HEK293 (cell line): ENCODE data around the gene TRMT61A.

Experiments used
- CTCF ChIA-PET: fragments of 350-600 bp; formaldehyde crosslinking; extraction: SDS; loops from one replicate; lab custom pipeline; 2021; ENCODE audit warnings: antibody characterized with exemption; lab: Yijun Ruan, JAX
- POLR2A ChIA-PET: fragments of 300-600 bp; formaldehyde crosslinking; extraction: SDS; loops from one replicate; lab custom pipeline; 2020; ENCODE audit warnings: antibody characterized with exemption, inconsistent platforms; lab: Yijun Ruan, JAX
- H3K27ac ChIP-seq: fragments of 200-500 bp; sonication (Bioruptor generic); 2 replicates; pipeline ENCODE4 v1.5.1; 2014; ENCODE audit warnings: low read depth, low read length, control low read depth, inconsistent platforms; ENCODE audit errors: extremely low read depth
- H3K36me3 ChIP-seq, 2 experiments: fragments of 200-500 bp in 1 of 2; sonication (Bioruptor generic) in 1 of 2; 1 replicate in 1 of 2; 2 replicates in 1 of 2; pipeline ENCODE4 v1.5.1; 2014 to 2017; ENCODE audit warnings: inconsistent platforms in 2 of 2, low read length in 2 of 2; ENCODE audit not compliant: control insufficient read depth in 2 of 2, insufficient read depth in 1 of 2
- H3K4me1 ChIP-seq: fragments of 200-500 bp; sonication (Bioruptor generic); 2 replicates; pipeline ENCODE4 v1.5.1; 2014; ENCODE audit warnings: mild to moderate bottlenecking, low read length, inconsistent platforms; ENCODE audit not compliant: control insufficient read depth, insufficient read depth
- H3K4me3 ChIP-seq: 2 replicates; pipeline ENCODE4 v1.5.1; 2011; ENCODE audit warnings: low read depth, mild to moderate bottlenecking, control low read depth, low read length, moderate library complexity
- H3K9me3 ChIP-seq: fragments of 200-500 bp; sonication (Bioruptor generic); 2 replicates; pipeline ENCODE4 v1.5.1; 2014; ENCODE audit warnings: low read depth, low read length, inconsistent platforms; ENCODE audit not compliant: control insufficient read depth, insufficient read depth
- ELK4 ChIP-seq: IDR thresholded peaks from 2 replicates; pipeline ENCODE4 v1.6.1; 2011; ENCODE audit warnings: mild to moderate bottlenecking, low read depth, low read length, borderline replicate concordance
- GLIS2 ChIP-seq: fragments of 450-650 bp; formaldehyde crosslinking; IDR thresholded peaks from 2 replicates; pipeline ENCODE4 v1.5.1; 2016; ENCODE audit warnings: missing biosample characterization, missing genetic modification characterization
- IKZF3 ChIP-seq: fragments of 450-650 bp; IDR thresholded peaks from 2 replicates; pipeline ENCODE4 v1.5.0; 2018; ENCODE audit warnings: missing biosample characterization, mild to moderate bottlenecking, missing genetic modification characterization, moderate library complexity
- KLF1 ChIP-seq: fragments of 450-650 bp; formaldehyde crosslinking; IDR thresholded peaks from 2 replicates; pipeline ENCODE4 v1.5.1; 2016; ENCODE audit warnings: missing biosample characterization, missing genetic modification characterization
- KLF8 ChIP-seq: fragments of 450-650 bp; formaldehyde crosslinking; IDR thresholded peaks from 2 replicates; pipeline ENCODE4 v1.5.1; 2016; ENCODE audit warnings: missing biosample characterization, missing genetic modification characterization
- RBAK ChIP-seq: fragments of 450-650 bp; formaldehyde crosslinking; IDR thresholded peaks from 2 replicates; pipeline ENCODE4 v1.5.1; 2016; ENCODE audit warnings: missing biosample characterization, missing genetic modification characterization
- ZBTB17 ChIP-seq: fragments of 450-650 bp; formaldehyde crosslinking; IDR thresholded peaks from 2 replicates; pipeline ENCODE4 v1.5.1; 2016; ENCODE audit warnings: missing biosample characterization, missing genetic modification characterization
- ZFHX2 ChIP-seq: fragments of 450-650 bp; formaldehyde crosslinking; conservative IDR thresholded peaks from 2 replicates; pipeline ENCODE4 v1.5.1; 2016; ENCODE audit warnings: missing biosample characterization, missing genetic modification characterization
- ZFP69B ChIP-seq: fragments of 450-650 bp; formaldehyde crosslinking; IDR thresholded peaks from 2 replicates; pipeline ENCODE4 v1.5.1; 2016; ENCODE audit warnings: missing biosample characterization, missing genetic modification characterization
- ZIC2 ChIP-seq: fragments of 450-650 bp; formaldehyde crosslinking; IDR thresholded peaks from 2 replicates; pipeline ENCODE4 v1.5.1; 2016; ENCODE audit warnings: missing biosample characterization, missing genetic modification characterization
- ZNF10 ChIP-seq: fragments of 450-650 bp; formaldehyde crosslinking; IDR thresholded peaks from 2 replicates; pipeline ENCODE4 v1.5.1; 2017; ENCODE audit warnings: missing biosample characterization, missing genetic modification characterization
- ZNF223 ChIP-seq: fragments of 450-650 bp; formaldehyde crosslinking; IDR thresholded peaks from 2 replicates; pipeline ENCODE4 v1.5.1; 2016; ENCODE audit warnings: missing biosample characterization, missing genetic modification characterization
- ZNF302 ChIP-seq: fragments of 450-650 bp; formaldehyde crosslinking; IDR thresholded peaks from 2 replicates; pipeline ENCODE4 v1.5.1; 2016; ENCODE audit warnings: missing biosample characterization, missing genetic modification characterization, low read depth
- ZNF311 ChIP-seq: fragments of 450-650 bp; formaldehyde crosslinking; IDR thresholded peaks from 2 replicates; pipeline ENCODE4 v1.5.1; 2017; ENCODE audit warnings: missing biosample characterization, missing genetic modification characterization, borderline replicate concordance
- ZNF354C ChIP-seq: fragments of 450-650 bp; formaldehyde crosslinking; IDR thresholded peaks from 2 replicates; pipeline ENCODE4 v1.5.1; 2016; ENCODE audit warnings: missing biosample characterization, missing genetic modification characterization, low read depth, borderline replicate concordance
- ZNF394 ChIP-seq: fragments of 450-650 bp; formaldehyde crosslinking; IDR thresholded peaks from 2 replicates; pipeline ENCODE4 v1.5.1; 2016; ENCODE audit warnings: missing biosample characterization, missing genetic modification characterization, mild to moderate bottlenecking, moderate library complexity, borderline replicate concordance
- ZNF416 ChIP-seq: fragments of 450-650 bp; formaldehyde crosslinking; IDR thresholded peaks from 2 replicates; pipeline ENCODE4 v1.5.1; 2016; ENCODE audit warnings: missing biosample characterization, missing genetic modification characterization
- ZNF529 ChIP-seq: fragments of 450-650 bp; formaldehyde crosslinking; IDR thresholded peaks from 2 replicates; pipeline ENCODE4 v1.5.1; 2017; ENCODE audit warnings: missing genetic modification characterization, missing biosample characterization; ENCODE audit not compliant: insufficient replicate concordance
- ZNF596 ChIP-seq: fragments of 450-650 bp; IDR thresholded peaks from 2 replicates; pipeline ENCODE4 v1.5.0; 2018; ENCODE audit warnings: missing biosample characterization, mild to moderate bottlenecking, missing genetic modification characterization, moderate library complexity
- ZNF600 ChIP-seq: fragments of 450-650 bp; formaldehyde crosslinking; IDR thresholded peaks from 2 replicates; pipeline ENCODE4 v1.5.1; 2016; ENCODE audit warnings: missing biosample characterization, missing genetic modification characterization
- ZNF664 ChIP-seq: fragments of 450-650 bp; formaldehyde crosslinking; IDR thresholded peaks from 2 replicates; pipeline ENCODE4 v1.5.1; 2016; ENCODE audit warnings: missing biosample characterization, missing genetic modification characterization
- ZNF701 ChIP-seq: fragments of 450-650 bp; formaldehyde crosslinking; IDR thresholded peaks from 2 replicates; pipeline ENCODE4 v1.5.1; 2016; ENCODE audit warnings: missing biosample characterization, missing genetic modification characterization
- ZNF707 ChIP-seq: fragments of 450-650 bp; formaldehyde crosslinking; IDR thresholded peaks from 2 replicates; pipeline ENCODE4 v1.5.1; 2016; ENCODE audit warnings: missing biosample characterization, missing genetic modification characterization
- ZNF785 ChIP-seq: fragments of 450-650 bp; formaldehyde crosslinking; IDR thresholded peaks from 2 replicates; pipeline ENCODE4 v1.5.1; 2016; ENCODE audit warnings: missing biosample characterization, missing genetic modification characterization
- ZXDB ChIP-seq: fragments of 450-650 bp; formaldehyde crosslinking; IDR thresholded peaks from 2 replicates; pipeline ENCODE4 v1.5.1; 2016; ENCODE audit warnings: missing biosample characterization, missing genetic modification characterization
- TF ChIP-seq, protein P1 (sequence below): fragments of 450-650 bp; formaldehyde crosslinking; IDR thresholded peaks from 2 replicates; pipeline ENCODE4 v1.5.0; 2017; ENCODE audit warnings: missing biosample characterization, missing genetic modification characterization, borderline replicate concordance

Gene TRMT61A

GRCh38 chr14:103530831-103531230, 1.8 kb downstream of the TRMT61A start:
- ChIA-PET POLR2A (interaction anchor here (0.8 to 1.1 kb wide), 2 partner anchors 9 to 10 kb away, joined by 3 to 8 read pairs; partner anchors contain the start of gene CKB), CTCF (interaction anchor here (0.7 to 1.4 kb wide), 2 partner anchors 12 to 15 kb away, joined by 3 to 5 read pairs; no protein-coding TSS in a partner anchor)
- Histone ChIP-seq H3K9me3 (no peaks in the 10 kb centered on the region), H3K27ac (no peak overlapping the region), H3K4me1 (peaks cover 13% of the 10 kb centered on the region), H3K4me3 (no peak overlapping the region), H3K36me3 (peaks cover 0 to 19% of the 10 kb centered on the region in 2 experiments; a peak in 1 of 3 replicates)
- TF ChIP-seq ZNF10, result no peak
- TF ChIP-seq ZIC2 (tag by site-specific recombination), result no peak
- TF ChIP-seq IKZF3, result no peak
- no peak for TF ChIP-seq ZNF302 (tag by site-specific recombination)
- no peak for TF ChIP-seq ZXDB (tag by site-specific recombination)
- no peak for TF ChIP-seq ZNF529
- TF ChIP-seq ZBTB17, result no peak
- no peak for TF ChIP-seq ZNF311 (tag by site-specific recombination)
- TF ChIP-seq, protein P1, sequence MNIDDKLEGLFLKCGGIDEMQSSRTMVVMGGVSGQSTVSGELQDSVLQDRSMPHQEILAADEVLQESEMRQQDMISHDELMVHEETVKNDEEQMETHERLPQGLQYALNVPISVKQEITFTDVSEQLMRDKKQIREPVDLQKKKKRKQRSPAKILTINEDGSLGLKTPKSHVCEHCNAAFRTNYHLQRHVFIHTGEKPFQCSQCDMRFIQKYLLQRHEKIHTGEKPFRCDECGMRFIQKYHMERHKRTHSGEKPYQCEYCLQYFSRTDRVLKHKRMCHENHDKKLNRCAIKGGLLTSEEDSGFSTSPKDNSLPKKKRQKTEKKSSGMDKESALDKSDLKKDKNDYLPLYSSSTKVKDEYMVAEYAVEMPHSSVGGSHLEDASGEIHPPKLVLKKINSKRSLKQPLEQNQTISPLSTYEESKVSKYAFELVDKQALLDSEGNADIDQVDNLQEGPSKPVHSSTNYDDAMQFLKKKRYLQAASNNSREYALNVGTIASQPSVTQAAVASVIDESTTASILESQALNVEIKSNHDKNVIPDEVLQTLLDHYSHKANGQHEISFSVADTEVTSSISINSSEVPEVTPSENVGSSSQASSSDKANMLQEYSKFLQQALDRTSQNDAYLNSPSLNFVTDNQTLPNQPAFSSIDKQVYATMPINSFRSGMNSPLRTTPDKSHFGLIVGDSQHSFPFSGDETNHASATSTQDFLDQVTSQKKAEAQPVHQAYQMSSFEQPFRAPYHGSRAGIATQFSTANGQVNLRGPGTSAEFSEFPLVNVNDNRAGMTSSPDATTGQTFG (tag by site-specific recombination), result no peak
- no peak for TF ChIP-seq ZNF596
- no peak for TF ChIP-seq KLF8 (tag by site-specific recombination)
- TF ChIP-seq ZNF701 (tag by site-specific recombination), result no peak
- no peak for TF ChIP-seq ZNF416 (tag by site-specific recombination)
- TF ChIP-seq ZNF354C (tag by site-specific recombination), result no peak
- TF ChIP-seq ZNF707 (tag by site-specific recombination), result no peak
- TF ChIP-seq ZNF664 (tag by site-specific recombination), result no peak

DNA sequence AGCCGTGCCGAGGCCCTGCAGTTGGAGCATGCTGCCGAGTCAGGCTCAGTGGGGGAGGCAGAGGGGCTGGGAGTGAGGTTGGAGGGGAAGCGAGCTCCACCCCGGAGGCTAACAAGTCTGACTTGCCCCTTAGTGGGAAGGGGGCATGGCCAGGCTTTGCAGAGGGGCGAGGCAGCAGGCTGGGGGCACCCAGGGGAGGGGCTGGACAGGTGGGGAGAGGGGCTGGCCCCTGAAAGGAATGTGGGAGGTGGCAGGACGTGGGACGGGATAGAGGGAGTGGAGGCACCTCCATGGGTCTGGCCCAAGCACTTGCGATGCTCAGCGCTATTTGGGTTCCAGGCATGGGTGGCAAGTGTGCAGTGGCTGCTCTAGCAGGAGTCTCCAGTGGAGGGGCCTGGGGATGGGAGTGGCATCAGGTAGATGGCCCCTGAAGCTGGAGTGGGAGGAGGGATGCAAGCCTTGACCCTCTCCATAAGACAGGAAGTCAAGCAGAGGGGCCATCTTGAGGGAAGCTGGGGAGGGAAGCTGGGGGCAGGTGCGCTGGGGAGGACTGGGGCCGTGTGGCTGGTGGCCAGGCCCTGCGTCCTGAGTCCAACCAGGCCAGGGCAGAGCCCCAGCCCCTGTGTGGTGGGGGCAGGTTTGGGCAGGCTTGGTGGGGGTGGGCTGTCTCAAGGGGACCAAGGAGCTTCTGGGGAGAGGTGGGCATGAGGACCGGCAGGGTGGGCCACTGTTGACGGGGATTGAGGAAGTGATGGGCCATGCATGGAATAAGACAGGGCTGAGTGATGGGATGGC, 2.6 kb downstream of the TRMT61A start:
- POLR2A ChIA-PET, result interaction anchor here (0.7 to 1.1 kb wide), 2 partner anchors 10 to 200 kb away, joined by 3 to 8 read pairs; partner anchors contain the start of gene CKB
- peaks cover 0 to 19% of the 10 kb centered on the region in 2 experiments; a peak in 1 of 3 replicates for H3K36me3 ChIP-seq
- TF ChIP-seq ZNF600 (tag by site-specific recombination) (no peak), ELK4 (no peak), IKZF3 (no peak), ZNF785 (tag by site-specific recombination) (no peak), GLIS2 (peak; percentile 35; the same call in 1 of the 2 replicates), ZFHX2 (0 out of 2 replicates have a peak, but pooled peaks have one; percentile 7), KLF1 (tag by site-specific recombination) (peak; percentile 67), ZFP69B (tag by site-specific recombination) (no peak), ZNF223 (tag by site-specific recombination) (no peak), RBAK (no peak), ZNF394 (tag by site-specific recombination) (no peak)

More for the DNA sequence above, 2.6 kb downstream of the TRMT61A start:
- Histone ChIP-seq H3K9me3 (no peaks in the 10 kb centered on the region), H3K27ac (no peak overlapping the region), H3K4me3 (no peak overlapping the region), H3K4me1 (peaks cover 13% of the 10 kb centered on the region)
- CTCF ChIA-PET, result interaction anchor here (0.7 to 1.4 kb wide), 2 partner anchors 13 to 14 kb away, joined by 3 to 5 read pairs; no protein-coding TSS in a partner anchor
